Panc1 (cell line): ENCODE results near the gene STAM. TPM values are rescaled to one million over a fixed set of nuclear protein-coding genes. Genes with fewer than 3 reads are reported as not detected.

Source experiments
- ATAC-seq: fragments of 200-7000 bp; cut with Tn5 transposase; 2 replicates; pipeline ENCODE4 v1.9.1; 2020; ENCODE audit warnings: mild to moderate bottlenecking, moderate library complexity
- BruUV-seq: library from RNA; stranded (reverse); fragments of 400-500 nt; replicated peaks from 2 replicates; lab custom pipeline; 2021; lab: Mats Ljungman, UMichigan
- CTCF ChIA-PET: fragments of 300-600 bp; sonication (Branson Sonifier 250); formaldehyde crosslinking; loops from one replicate; lab custom pipeline; 2022; ENCODE audit warnings: antibody characterized with exemption; lab: Charles Lee
- POLR2A ChIA-PET: fragments of 300-600 bp; sonication (Branson Sonifier 250); formaldehyde crosslinking; loops from one replicate; lab custom pipeline; 2022; ENCODE audit warnings: antibody characterized with exemption; lab: Charles Lee
- DNase-seq: peaks from one replicate; pipeline ENCODE4 v3.0.0-alpha.2; 2010; ENCODE audit warnings: low read depth, low spot score
- H3K27ac ChIP-seq: 2 replicates; pipeline ENCODE4 v1.5.1; 2011; ENCODE audit warnings: mild to moderate bottlenecking, low read length, inconsistent platforms
- H3K27me3 ChIP-seq: fragments of 200-500 bp; sonication (Bioruptor generic); 2 replicates; pipeline ENCODE4 v1.6.0; 2014; ENCODE audit warnings: low read length, inconsistent platforms; ENCODE audit not compliant: control insufficient read depth, insufficient read depth
- H3K36me3 ChIP-seq: fragments of 200-500 bp; sonication (Bioruptor generic); 2 replicates; pipeline ENCODE4 v1.5.1; 2014; ENCODE audit warnings: inconsistent platforms, mild to moderate bottlenecking, low read length, moderate library complexity; ENCODE audit not compliant: control insufficient read depth, insufficient read depth
- H3K4me1 ChIP-seq: 2 replicates; pipeline ENCODE4 v1.5.1; 2011; ENCODE audit warnings: inconsistent platforms, mild to moderate bottlenecking, low read length, moderate library complexity; ENCODE audit not compliant: control insufficient read depth, insufficient read depth
- H3K4me3 ChIP-seq, 2 experiments: 2 replicates each; pipeline ENCODE4 v1.5.1; 2011 to 2012; ENCODE audit warnings: low read depth in 2 of 2, low read length in 2 of 2, mild to moderate bottlenecking in 2 of 2, inconsistent platforms in 1 of 2, moderate library complexity in 1 of 2
- H3K9me3 ChIP-seq: fragments of 200-500 bp; sonication (Bioruptor generic); 2 replicates; pipeline ENCODE4 v1.5.1; 2014; ENCODE audit warnings: low read depth, mild to moderate bottlenecking, inconsistent platforms, low read length, moderate library complexity; ENCODE audit not compliant: control insufficient read depth, insufficient read depth
- POLR2AphosphoS5 ChIP-seq: IDR thresholded peaks from 2 replicates; pipeline ENCODE4 v1.6.1; 2012; ENCODE audit warnings: mild to moderate bottlenecking, low read depth, low read length, moderate library complexity
- SIN3A ChIP-seq: IDR thresholded peaks from 2 replicates; pipeline ENCODE4 v1.6.1; 2012; ENCODE audit warnings: low read depth, mild to moderate bottlenecking, low read length, moderate library complexity, borderline replicate concordance; ENCODE audit not compliant: insufficient read depth
- TCF7L2 ChIP-seq: IDR thresholded peaks from 2 replicates; pipeline ENCODE4 v1.6.1; 2011; ENCODE audit warnings: mild to moderate bottlenecking, low read depth, low read length, inconsistent platforms
- in situ Hi-C: cut with HindIII; loops from 2 replicates; pipeline ENCODE4 v1.10.0; 2016; ENCODE audit warnings: low sequenced_read_pairs, low pct_unique_long_range_greater_than_20kb
- intact Hi-C: fragments of 100-400 bp; cut with micrococcal nuclease; formaldehyde crosslinking; loops from one replicate; pipeline ENCODE4 v1.10.0; 2022; ENCODE audit not compliant: unreplicated experiment
- total RNA-seq: library from RNA; stranded (reverse); gene quantifications from one replicate; pipeline ENCODE4 v1.2.1, GENCODE V29; 2021; ENCODE audit not compliant: unreplicated experiment
- TF ChIP-seq, protein P1 (sequence below): fragments of 450-650 bp; IDR thresholded peaks from 2 replicates; pipeline ENCODE4 v1.5.1; 2017; ENCODE audit warnings: mild to moderate bottlenecking
- TF ChIP-seq, protein P2 (sequence below), 2 experiments: IDR thresholded peaks; 2 replicates each; pipeline ENCODE4 v1.6.1; 2011 to 2012; ENCODE audit warnings: low read depth in 2 of 2, control low read depth in 1 of 2, low read length in 1 of 2, mild to moderate bottlenecking in 1 of 2, moderate library complexity in 1 of 2; ENCODE audit not compliant: insufficient read depth in 1 of 2

STAM gene
- total RNA-seq, 1 experiment from 2014 or later = 18.9 TPM

DNA sequence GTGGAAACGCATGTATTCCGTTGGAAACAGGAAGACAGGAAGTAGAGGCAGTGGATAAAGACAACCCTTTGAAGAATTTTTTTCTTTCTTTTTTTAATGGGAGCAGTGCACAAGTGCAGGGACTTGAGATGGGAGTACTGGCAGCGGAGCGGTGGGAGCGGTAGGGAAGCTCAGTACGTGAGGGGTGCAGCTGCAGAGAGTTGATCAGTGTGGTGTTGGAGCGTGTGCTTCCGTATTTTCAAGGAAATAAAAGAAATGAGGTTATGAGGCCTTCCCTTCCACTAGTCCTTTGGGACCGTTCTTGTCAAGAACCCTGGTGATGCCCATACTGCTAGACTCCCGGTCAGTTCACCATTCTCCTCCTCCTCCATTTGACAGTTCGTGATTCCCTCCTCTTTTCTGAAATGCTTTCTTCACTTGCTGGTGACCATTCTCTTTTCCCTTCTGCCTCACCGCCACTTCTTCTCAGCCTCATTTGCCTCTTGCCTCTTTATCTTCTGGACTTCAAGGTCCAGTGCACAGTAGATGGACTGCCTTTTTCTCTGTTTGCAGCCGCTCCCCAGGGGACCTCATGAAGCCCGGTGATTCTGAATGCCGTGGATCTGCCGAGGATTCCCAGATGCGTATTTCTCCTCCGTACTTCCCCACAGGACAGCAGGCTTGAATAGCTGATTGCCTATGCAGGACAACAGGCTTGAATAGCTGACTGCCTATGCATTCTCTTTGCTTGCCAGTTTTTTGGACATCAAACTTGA is 68.9 kb downstream of the STAM start:
- ChIA-PET CTCF (no interaction called here), POLR2A (no interaction called here)
- Histone ChIP-seq H3K27me3 (no peaks in the 10 kb centered on the region), H3K9me3 (no peaks in the 10 kb centered on the region), H3K4me3 (no peak overlapping the region), H3K4me1 (no peaks in the 10 kb centered on the region), H3K36me3 (peaks cover 8% of the 10 kb centered on the region), H3K27ac (no peak overlapping the region)
- intact Hi-C loops = no loop called here
- in situ Hi-C loops = no loop called here
- no TSS peak for BruUV-seq
- ATAC-seq = no peak
- TF ChIP-seq, protein P1, sequence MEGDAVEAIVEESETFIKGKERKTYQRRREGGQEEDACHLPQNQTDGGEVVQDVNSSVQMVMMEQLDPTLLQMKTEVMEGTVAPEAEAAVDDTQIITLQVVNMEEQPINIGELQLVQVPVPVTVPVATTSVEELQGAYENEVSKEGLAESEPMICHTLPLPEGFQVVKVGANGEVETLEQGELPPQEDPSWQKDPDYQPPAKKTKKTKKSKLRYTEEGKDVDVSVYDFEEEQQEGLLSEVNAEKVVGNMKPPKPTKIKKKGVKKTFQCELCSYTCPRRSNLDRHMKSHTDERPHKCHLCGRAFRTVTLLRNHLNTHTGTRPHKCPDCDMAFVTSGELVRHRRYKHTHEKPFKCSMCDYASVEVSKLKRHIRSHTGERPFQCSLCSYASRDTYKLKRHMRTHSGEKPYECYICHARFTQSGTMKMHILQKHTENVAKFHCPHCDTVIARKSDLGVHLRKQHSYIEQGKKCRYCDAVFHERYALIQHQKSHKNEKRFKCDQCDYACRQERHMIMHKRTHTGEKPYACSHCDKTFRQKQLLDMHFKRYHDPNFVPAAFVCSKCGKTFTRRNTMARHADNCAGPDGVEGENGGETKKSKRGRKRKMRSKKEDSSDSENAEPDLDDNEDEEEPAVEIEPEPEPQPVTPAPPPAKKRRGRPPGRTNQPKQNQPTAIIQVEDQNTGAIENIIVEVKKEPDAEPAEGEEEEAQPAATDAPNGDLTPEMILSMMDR = no peak
- TF ChIP-seq POLR2AphosphoS5 = no peak
- no peak for DNase-seq

DNA sequence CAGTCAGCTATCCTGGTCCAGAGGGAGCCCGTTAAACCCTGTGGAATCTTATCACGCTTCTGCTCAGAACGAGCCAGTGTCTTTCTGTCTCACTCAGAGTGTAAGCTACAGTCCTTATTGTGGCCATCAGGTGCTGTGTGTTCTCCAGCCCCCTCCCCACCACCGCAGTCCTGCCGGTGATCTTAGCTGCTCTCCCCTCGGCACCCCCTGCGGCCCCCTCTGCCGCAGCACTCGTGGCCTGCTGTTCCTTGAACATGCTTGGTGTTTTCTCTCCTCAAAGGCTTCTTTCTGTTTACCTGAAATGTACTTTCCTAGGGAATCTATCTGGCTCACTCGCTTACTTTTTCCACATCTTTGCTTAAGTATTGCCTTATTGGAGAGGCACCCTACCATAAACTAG is 69.8 kb downstream of the STAM start:
- BruUV-seq = no TSS peak
- in situ Hi-C loops (no loop called here), intact Hi-C loops (no loop called here)
- no peak overlapping the region for H3K27ac ChIP-seq
- POLR2A ChIA-PET = no interaction called here
- H3K27me3 ChIP-seq = no peaks in the 10 kb centered on the region
- ATAC-seq (no peak), DNase-seq (no peak)
- TF ChIP-seq, protein P2, sequence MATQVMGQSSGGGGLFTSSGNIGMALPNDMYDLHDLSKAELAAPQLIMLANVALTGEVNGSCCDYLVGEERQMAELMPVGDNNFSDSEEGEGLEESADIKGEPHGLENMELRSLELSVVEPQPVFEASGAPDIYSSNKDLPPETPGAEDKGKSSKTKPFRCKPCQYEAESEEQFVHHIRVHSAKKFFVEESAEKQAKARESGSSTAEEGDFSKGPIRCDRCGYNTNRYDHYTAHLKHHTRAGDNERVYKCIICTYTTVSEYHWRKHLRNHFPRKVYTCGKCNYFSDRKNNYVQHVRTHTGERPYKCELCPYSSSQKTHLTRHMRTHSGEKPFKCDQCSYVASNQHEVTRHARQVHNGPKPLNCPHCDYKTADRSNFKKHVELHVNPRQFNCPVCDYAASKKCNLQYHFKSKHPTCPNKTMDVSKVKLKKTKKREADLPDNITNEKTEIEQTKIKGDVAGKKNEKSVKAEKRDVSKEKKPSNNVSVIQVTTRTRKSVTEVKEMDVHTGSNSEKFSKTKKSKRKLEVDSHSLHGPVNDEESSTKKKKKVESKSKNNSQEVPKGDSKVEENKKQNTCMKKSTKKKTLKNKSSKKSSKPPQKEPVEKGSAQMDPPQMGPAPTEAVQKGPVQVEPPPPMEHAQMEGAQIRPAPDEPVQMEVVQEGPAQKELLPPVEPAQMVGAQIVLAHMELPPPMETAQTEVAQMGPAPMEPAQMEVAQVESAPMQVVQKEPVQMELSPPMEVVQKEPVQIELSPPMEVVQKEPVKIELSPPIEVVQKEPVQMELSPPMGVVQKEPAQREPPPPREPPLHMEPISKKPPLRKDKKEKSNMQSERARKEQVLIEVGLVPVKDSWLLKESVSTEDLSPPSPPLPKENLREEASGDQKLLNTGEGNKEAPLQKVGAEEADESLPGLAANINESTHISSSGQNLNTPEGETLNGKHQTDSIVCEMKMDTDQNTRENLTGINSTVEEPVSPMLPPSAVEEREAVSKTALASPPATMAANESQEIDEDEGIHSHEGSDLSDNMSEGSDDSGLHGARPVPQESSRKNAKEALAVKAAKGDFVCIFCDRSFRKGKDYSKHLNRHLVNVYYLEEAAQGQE (IDR thresholded peaks at IDR 0.05; ENCODE audit: insufficient read depth in 1 of 2, low read depth in 2 of 2, low read length in 1 of 2) = no peak
- TF ChIP-seq TCF7L2 (no peak), POLR2AphosphoS5 (no peak), SIN3A (no peak)
- TF ChIP-seq, protein P1 = no peak
- no peak overlapping the region for H3K4me3 ChIP-seq
- CTCF ChIA-PET = no interaction called here
- H3K36me3 ChIP-seq = peaks cover 8% of the 10 kb centered on the region
- H3K9me3 ChIP-seq = no peaks in the 10 kb centered on the region
- no peaks in the 10 kb centered on the region for H3K4me1 ChIP-seq
